GM12801 (cell line): ENCODE results near the gene USP34.

Experiments used
- TF ChIP-seq, protein P1 (sequence below): IDR thresholded peaks from one replicate; pipeline ENCODE4 v1.5.1; 2011; ENCODE audit warnings: control low read depth; ENCODE audit not compliant: insufficient read length; ENCODE audit errors: extremely low read depth

USP34 gene

DNA sequence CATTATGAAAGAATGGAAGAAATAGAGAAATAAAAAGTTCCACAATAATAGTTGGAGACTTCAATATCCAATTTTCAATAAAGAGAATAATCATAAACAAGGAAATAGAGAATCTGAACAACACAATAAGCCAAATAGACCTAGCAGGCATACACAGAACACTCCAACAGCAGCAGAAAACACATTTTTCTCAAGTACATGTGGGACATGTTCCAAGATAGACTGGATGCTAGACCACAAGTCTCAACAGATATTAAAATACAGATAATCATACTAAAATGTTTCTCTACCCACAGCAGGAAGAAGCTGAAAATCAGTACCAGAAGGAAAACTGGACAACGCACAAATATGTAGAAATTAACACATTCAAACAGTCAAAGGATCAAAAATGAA is 113.9 kb downstream of the USP34 start:
- TF ChIP-seq, protein P1, sequence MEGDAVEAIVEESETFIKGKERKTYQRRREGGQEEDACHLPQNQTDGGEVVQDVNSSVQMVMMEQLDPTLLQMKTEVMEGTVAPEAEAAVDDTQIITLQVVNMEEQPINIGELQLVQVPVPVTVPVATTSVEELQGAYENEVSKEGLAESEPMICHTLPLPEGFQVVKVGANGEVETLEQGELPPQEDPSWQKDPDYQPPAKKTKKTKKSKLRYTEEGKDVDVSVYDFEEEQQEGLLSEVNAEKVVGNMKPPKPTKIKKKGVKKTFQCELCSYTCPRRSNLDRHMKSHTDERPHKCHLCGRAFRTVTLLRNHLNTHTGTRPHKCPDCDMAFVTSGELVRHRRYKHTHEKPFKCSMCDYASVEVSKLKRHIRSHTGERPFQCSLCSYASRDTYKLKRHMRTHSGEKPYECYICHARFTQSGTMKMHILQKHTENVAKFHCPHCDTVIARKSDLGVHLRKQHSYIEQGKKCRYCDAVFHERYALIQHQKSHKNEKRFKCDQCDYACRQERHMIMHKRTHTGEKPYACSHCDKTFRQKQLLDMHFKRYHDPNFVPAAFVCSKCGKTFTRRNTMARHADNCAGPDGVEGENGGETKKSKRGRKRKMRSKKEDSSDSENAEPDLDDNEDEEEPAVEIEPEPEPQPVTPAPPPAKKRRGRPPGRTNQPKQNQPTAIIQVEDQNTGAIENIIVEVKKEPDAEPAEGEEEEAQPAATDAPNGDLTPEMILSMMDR, result no peak

DNA sequence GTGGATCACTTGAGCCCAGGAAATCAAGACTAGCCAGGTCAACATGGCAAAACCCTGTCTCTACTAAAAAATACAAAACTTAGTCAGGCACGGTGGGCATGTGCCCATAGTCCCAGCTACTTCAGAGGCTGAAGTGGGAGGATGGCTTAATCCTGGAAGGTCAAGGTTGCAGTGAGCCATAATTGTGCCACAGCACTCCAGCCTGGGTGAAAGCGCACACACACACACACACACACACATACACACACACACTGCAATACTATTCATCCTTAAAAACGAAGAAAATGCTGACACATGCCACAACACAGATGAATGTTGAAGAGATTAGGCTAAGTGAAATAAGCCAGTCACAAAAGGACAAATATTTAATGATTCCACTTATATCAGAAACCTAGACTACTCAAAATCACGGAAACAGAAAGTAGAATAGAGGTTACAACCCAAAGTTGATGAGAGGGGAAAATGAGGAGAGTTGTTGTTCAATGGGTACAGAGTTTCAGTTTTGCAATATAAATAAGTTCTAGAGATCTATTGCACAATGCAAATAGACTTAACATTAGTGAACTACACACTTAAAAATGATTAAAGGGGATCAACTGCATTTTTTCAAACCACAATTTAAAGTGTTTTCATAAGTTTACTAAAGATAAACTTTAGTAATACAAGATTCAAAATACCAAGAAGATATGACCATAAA is 114.5 kb downstream of the USP34 start:
- TF ChIP-seq, protein P1, result no peak

DNA sequence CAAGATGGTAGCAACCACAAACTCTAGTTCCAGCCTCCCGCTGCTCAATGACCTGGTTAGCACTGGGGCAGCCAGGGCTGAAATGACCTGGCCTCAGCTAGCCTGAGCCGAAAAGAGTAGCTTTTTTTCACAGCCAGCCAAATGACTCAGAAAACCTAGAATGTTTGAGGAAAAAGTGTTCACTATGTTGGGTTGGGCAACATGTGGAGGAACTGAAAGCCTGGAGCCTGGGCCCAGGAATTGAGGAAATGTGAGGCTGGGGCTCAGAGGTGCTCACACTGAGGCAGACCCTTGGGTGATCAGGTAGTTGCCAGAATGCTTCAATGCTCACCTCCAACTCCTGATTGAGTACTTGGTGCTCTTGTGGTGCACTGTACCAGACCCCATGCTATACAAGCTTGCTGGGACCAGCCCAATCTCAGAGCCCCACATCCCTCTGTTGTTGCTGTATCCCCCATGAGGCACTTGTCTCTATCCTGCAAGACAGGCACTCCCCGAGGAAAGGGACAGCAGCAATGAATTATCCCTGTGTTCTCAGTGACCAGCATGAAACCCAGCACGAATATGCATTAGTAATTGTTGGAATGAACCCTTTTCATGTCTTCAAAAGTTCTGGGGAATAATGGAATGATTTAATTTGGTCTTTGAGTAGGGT is 116.2 kb downstream of the USP34 start:
- TF ChIP-seq, protein P1, result no peak

DNA sequence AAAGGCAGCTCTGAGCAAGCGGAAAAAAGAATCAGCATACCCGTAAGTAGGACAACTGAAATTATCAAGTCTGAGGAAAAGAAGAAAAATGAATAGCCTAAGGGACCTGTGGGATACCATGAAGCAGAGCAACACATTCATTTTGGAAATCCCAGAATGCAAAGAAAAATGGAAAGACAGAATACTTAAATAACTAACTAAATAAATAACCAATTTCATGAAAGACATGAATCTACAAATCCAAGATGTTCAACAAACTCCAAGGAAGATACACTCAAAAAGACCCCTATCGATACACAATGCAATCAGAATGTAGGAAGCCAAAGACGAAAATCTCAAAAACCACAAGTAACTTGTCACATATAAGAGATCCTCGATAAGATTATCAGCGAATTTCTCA is 117.0 kb downstream of the USP34 start:
- TF ChIP-seq, protein P1, result no peak

DNA sequence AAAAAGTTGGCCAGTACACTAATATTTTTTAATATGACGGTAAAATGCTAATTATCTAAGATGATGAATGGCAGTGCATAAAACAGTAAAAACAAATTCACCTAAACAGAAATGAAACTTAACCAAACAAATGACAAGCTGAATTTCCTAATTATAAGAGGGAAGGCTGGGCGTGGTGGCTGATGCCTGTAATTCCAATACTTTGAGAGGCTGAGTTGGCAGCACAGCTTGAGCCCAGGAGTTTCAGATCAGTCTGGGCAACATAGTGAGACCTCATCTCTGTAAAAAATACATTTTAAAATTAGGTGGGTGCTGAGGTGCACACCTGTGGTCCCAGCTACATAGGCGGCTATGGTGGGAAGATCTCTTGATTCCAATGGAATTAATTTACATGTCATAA is 120.1 kb downstream of the USP34 start:
- TF ChIP-seq, protein P1, result no peak

DNA sequence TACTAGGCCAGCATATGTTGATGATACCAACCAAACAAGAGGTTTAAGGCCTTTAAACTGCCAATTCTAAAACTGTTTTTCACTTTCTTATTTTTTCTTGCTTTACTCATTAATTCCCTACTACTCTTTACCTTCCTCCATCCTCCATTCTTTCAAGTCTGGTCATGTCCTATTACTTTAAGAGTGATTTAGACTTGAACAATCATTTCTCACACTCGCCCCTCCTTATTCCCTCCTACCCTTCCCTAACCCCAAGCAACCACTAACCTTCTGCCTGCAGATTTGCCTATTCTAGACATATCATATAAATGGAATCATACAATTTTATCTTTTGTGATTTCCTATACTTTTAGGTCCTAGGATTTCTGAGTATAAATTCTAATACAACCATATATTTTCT is 127.7 kb downstream of the USP34 start:
- TF ChIP-seq, protein P1, result no peak

DNA sequence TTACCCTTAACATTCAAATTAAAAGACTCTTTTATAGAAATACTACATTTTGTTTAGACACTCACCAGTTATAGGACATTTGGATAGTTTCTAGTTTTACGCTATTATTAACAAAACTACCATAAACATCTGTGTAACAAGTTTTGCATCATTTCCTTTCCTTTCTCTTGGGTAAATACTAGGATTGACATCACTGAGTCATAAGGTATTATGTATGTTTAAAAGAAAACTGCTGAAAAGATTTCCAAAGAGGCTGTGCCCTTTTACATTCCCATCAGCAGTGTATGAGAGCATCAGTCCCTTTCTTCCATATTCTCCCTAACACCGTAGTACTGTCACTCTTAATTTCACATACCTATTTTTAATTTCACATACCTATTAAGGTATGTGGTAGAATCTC is 130.6 kb downstream of the USP34 start:
- TF ChIP-seq, protein P1, result no peak
